Measurements from ENCODE around the gene RPA3. TPM values are rescaled to one million over a fixed set of nuclear protein-coding genes. Genes with fewer than 3 reads are reported as not detected.

RPA3 gene
- polyA plus RNA-seq, 1 donor (not counting 4 experiments of a cell fraction or from before 2014, with no cell fraction given): 51.1 TPM

DNA sequence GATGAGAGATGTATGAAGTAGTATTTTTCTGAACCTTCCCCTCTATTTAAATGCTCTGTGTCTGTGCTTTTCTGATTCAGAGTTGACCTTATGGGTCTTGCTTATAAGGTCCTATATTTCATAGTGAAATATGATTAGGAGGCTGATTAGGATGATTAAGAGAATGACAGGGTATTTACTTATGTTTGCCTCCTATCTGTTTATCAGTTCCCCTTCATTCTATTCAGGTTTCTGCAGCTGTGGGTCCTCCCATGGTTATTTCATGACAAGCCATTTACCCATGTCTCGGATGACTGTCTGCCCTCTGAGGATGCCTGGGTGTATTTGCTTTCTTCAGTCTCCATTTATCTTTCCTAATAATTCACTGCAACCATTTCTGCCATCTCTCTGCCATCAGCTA is 16.9 kb downstream of the RPA3 start:
- Histone ChIP-seq H3K27me3 (ENCODE audit: control insufficient read depth, extremely low read depth, insufficient read depth, low read length) (no peaks in the 10 kb centered on the region), H3K4me2 (ENCODE audit: control insufficient read depth, extremely low read depth, insufficient read depth, low read depth, low read length) (no peak overlapping the region), H3K4me1 (ENCODE audit: control insufficient read depth, extremely low read depth, insufficient read depth, low read length) (peaks cover 10% of the 10 kb centered on the region), H3K9ac (ENCODE audit: control insufficient read depth, extremely low read depth, insufficient read depth, low read length) (no peak overlapping the region), H3K27ac (ENCODE audit: control insufficient read depth, insufficient read depth, low read length) (no peak overlapping the region), H2AFZ (ENCODE audit: control insufficient read depth, low read length) (no peak overlapping the region), H3K9me1 (ENCODE audit: control insufficient read depth, extremely low read depth, insufficient read depth, low read length) (no peaks in the 10 kb centered on the region), H3K9me3 (ENCODE audit: control insufficient read depth, low read depth, low read length) (no peaks in the 10 kb centered on the region), H3K36me3 (ENCODE audit: control insufficient read depth in 2 of 2, extremely low read depth in 1 of 2, insufficient read depth in 2 of 2, low read length in 2 of 2) (no peaks in the 10 kb centered on the region), H3K4me3 (ENCODE audit: control insufficient read depth in 2 of 3, extremely low read depth in 1 of 3, insufficient read depth in 2 of 3, low read depth in 1 of 3, low read length in 3 of 3) (no peak overlapping the region), H3K79me2 (ENCODE audit: control insufficient read depth, insufficient read depth, low read length) (no peaks in the 10 kb centered on the region), H4K20me1 (ENCODE audit: control insufficient read depth, extremely low read depth, insufficient read depth, low read length) (no peaks in the 10 kb centered on the region)
- TF ChIP-seq, protein P1, sequence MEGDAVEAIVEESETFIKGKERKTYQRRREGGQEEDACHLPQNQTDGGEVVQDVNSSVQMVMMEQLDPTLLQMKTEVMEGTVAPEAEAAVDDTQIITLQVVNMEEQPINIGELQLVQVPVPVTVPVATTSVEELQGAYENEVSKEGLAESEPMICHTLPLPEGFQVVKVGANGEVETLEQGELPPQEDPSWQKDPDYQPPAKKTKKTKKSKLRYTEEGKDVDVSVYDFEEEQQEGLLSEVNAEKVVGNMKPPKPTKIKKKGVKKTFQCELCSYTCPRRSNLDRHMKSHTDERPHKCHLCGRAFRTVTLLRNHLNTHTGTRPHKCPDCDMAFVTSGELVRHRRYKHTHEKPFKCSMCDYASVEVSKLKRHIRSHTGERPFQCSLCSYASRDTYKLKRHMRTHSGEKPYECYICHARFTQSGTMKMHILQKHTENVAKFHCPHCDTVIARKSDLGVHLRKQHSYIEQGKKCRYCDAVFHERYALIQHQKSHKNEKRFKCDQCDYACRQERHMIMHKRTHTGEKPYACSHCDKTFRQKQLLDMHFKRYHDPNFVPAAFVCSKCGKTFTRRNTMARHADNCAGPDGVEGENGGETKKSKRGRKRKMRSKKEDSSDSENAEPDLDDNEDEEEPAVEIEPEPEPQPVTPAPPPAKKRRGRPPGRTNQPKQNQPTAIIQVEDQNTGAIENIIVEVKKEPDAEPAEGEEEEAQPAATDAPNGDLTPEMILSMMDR (optimal IDR thresholded peaks at IDR 0.05 in 1 of 3, IDR thresholded peaks at IDR 0.05 in 1 of 3, conservative IDR thresholded peaks at IDR 0.05 in 1 of 3; ENCODE audit: extremely low read depth in 1 of 3, insufficient read depth in 2 of 3, low read length in 3 of 3): no peak
- TF ChIP-seq EZH2 (IDR thresholded peaks at IDR 0.05; ENCODE audit: low read length): no peak
- dilution Hi-C loops (cut with MboI; ENCODE audit: extremely low pct_ligation_motif_present, low sequenced_read_pairs): no loop called here
- no peak for DNase-seq (ENCODE audit: low read depth, low spot score)
- no peak for FAIRE-seq

DNA sequence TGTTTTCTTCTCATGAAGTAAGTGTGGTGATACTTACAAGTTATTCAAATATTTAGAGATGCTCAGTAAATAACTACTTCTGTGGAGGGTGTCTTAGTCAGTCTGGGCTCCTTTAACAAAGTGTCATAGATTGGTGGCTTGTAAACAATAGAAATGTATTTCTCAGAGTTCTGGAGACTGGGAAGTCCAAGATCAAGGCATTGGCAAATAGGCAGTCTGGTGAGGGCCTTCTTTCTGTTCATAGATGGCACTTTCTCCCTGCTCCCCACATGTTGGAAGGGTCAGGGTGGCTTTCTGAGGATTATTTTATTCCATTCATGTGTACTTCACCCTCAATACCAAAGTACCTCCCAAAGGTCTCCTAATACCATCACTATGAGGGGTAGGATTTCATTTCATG is 18.4 kb downstream of the RPA3 start:
- Histone ChIP-seq H3K27ac (ENCODE audit: control insufficient read depth, insufficient read depth, low read length) (no peak overlapping the region), H3K4me3 (ENCODE audit: control insufficient read depth in 2 of 3, extremely low read depth in 1 of 3, insufficient read depth in 2 of 3, low read depth in 1 of 3, low read length in 3 of 3) (no peak overlapping the region), H3K4me1 (ENCODE audit: control insufficient read depth, extremely low read depth, insufficient read depth, low read length) (peaks cover 5% of the 10 kb centered on the region), H3K36me3 (ENCODE audit: control insufficient read depth in 2 of 2, extremely low read depth in 1 of 2, insufficient read depth in 2 of 2, low read length in 2 of 2) (no peaks in the 10 kb centered on the region), H3K79me2 (ENCODE audit: control insufficient read depth, insufficient read depth, low read length) (no peaks in the 10 kb centered on the region), H3K9me3 (ENCODE audit: control insufficient read depth, low read depth, low read length) (no peaks in the 10 kb centered on the region), H3K27me3 (ENCODE audit: control insufficient read depth, extremely low read depth, insufficient read depth, low read length) (no peaks in the 10 kb centered on the region), H3K4me2 (ENCODE audit: control insufficient read depth, extremely low read depth, insufficient read depth, low read depth, low read length) (no peak overlapping the region), H3K9ac (ENCODE audit: control insufficient read depth, extremely low read depth, insufficient read depth, low read length) (no peak overlapping the region), H2AFZ (ENCODE audit: control insufficient read depth, low read length) (no peak overlapping the region), H3K9me1 (ENCODE audit: control insufficient read depth, extremely low read depth, insufficient read depth, low read length) (no peaks in the 10 kb centered on the region), H4K20me1 (ENCODE audit: control insufficient read depth, extremely low read depth, insufficient read depth, low read length) (no peaks in the 10 kb centered on the region)
- FAIRE-seq (no peak), DNase-seq (ENCODE audit: low read depth, low spot score) (no peak)
- TF ChIP-seq, protein P1 (optimal IDR thresholded peaks at IDR 0.05 in 1 of 3, IDR thresholded peaks at IDR 0.05 in 1 of 3, conservative IDR thresholded peaks at IDR 0.05 in 1 of 3; ENCODE audit: extremely low read depth in 1 of 3, insufficient read depth in 2 of 3, low read length in 3 of 3): no peak
- no peak for TF ChIP-seq EZH2 (IDR thresholded peaks at IDR 0.05; ENCODE audit: low read length)
- dilution Hi-C loops (cut with MboI; ENCODE audit: extremely low pct_ligation_motif_present, low sequenced_read_pairs): no loop called here
